H1 (cell line): ENCODE measurements around the gene ZNF488. TPM values are rescaled to one million over a fixed set of nuclear protein-coding genes. Genes with fewer than 3 reads are reported as not detected.

ENCODE experiments used
- ASH2L ChIP-seq: fragments of 200-600, 300-600 bp; sonication (generic); IDR thresholded peaks from one replicate; pipeline ENCODE4 v1.7.1; 2017; ENCODE audit warnings: low read length
- CREB1 ChIP-seq: IDR thresholded peaks from 2 replicates; pipeline ENCODE4 v1.6.1; 2012; ENCODE audit warnings: inconsistent platforms
- EGR1 ChIP-seq: IDR thresholded peaks from 2 replicates; pipeline ENCODE4 v1.6.1; 2011; ENCODE audit warnings: low read depth, low read length, borderline replicate concordance
- EP300 ChIP-seq, 2 experiments: IDR thresholded peaks; 1 replicate in 1 of 2; 2 replicates in 1 of 2; pipeline ENCODE4 v1.6.1; 2011 to 2012; ENCODE audit warnings: low read depth in 2 of 2, low read length in 2 of 2, mild to moderate bottlenecking in 2 of 2, borderline replicate concordance in 1 of 2, inconsistent platforms in 1 of 2, moderate library complexity in 1 of 2
- MAX ChIP-seq: IDR thresholded peaks from 2 replicates; pipeline ENCODE4 v1.6.1; 2012; ENCODE audit warnings: inconsistent platforms
- POU5F1 ChIP-seq: IDR thresholded peaks from 2 replicates; pipeline ENCODE4 v1.6.1; 2011; ENCODE audit warnings: low read depth, mild to moderate bottlenecking, low read length, moderate library complexity
- SIX5 ChIP-seq: IDR thresholded peaks from 2 replicates; pipeline ENCODE4 v1.6.1; 2011; ENCODE audit warnings: mild to moderate bottlenecking, low read depth, low read length
- polyA plus RNA-seq, 7 experiments: library from polyadenylated mRNA; depleted of rRNA in 3 of 7; stranded (reverse) in 5 of 7; unstranded in 2 of 7; fragments of >200 nt in 5 of 7; fragments of 200-250 nt in 2 of 7; gene quantifications; 1 replicate in 5 of 7; 2 replicates in 1 of 7; 4 replicates in 1 of 7; pipeline versions ENCODE4 v1.2.1 to v1.2.3, GENCODE V29; 2011 to 2013; ENCODE audit warnings: missing spikeins in 2 of 7, mixed read lengths in 2 of 7
- total RNA-seq: library from RNA; stranded (reverse); fragmentation: NEBNext Ultra II Directional; extraction: Animal tissue kit (Norgen Biotek cat#: 25700); gene quantifications from 2 replicates; pipeline ENCODE4 v1.2.1, GENCODE V29; 2021

ZNF488 gene
- total and polyA plus RNA-seq, 2 of the 8 experiments (the other 6 are each of a cell fraction or from before 2014, with no cell fraction given), result 7.9 to 11.4 TPM

- no peak for TF ChIP-seq ASH2L
- no peak for TF ChIP-seq POU5F1
- TF ChIP-seq SIX5, result no peak
- no peak for TF ChIP-seq EGR1
- no peak for TF ChIP-seq EP300 (IDR thresholded peaks at IDR 0.05; ENCODE audit: borderline replicate concordance in 1 of 2, low read depth in 2 of 2, low read length in 2 of 2)
- no peak for TF ChIP-seq MAX
- no peak for TF ChIP-seq CREB1
These were observed 26.2 kb downstream of the ZNF488 start (continued) for GRCh38 chr10:47357911-47358310.
